ENCODE measurements around the gene BCAS3.

The BCAS3 gene

GRCh38 chr17:61372436-61372835, 694.8 kb downstream of the BCAS3 start:
- DNase-seq (ENCODE audit: low read depth in 1 of 2, low spot score in 1 of 2): no peak

DNA sequence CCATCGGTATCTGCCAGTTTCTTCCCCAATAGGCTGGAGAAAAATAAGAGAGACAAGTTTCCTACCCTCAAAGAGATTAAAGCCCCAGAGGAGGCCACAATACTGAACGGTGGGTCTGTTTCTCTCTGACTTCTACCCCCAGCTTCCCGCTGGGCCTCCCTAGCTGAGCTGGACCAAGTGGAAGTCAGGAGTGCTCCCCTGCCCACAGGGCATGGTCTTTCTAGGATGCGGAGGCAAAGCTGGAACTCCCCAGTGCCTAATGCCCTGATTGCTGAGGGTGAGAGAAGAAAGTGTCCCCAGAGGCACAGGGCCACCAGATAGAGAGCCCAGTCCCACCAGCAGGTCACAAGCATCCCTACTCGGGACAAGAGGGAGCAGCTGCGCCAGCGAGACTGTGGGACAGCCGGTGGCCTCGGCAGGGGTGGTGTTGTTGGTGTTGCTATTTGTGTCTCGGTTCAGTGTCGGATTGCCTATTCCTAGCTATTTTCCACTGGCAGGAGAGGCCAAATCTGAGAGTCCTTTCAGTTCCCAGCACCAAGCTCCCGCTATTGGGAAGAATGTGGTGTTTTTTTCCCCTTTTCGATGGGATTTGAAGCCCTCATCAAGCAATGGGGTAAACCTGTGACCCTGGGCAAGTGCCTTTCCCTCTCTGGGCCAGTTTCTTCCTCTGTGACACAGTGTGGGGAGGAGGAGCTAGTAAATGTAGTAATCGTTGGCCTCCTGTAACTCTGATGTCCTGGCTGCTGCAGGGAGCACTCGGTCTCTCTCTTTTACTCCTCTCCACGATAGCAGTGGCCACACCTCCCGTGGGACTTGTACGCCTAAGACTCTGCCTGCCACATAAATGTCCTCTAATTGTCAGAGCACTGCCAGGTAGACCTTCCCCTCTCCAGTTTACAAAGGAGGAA, 699.5 kb downstream of the BCAS3 start:
- DNase-seq (ENCODE audit: low read depth in 1 of 2, low spot score in 1 of 2): no peak

DNA sequence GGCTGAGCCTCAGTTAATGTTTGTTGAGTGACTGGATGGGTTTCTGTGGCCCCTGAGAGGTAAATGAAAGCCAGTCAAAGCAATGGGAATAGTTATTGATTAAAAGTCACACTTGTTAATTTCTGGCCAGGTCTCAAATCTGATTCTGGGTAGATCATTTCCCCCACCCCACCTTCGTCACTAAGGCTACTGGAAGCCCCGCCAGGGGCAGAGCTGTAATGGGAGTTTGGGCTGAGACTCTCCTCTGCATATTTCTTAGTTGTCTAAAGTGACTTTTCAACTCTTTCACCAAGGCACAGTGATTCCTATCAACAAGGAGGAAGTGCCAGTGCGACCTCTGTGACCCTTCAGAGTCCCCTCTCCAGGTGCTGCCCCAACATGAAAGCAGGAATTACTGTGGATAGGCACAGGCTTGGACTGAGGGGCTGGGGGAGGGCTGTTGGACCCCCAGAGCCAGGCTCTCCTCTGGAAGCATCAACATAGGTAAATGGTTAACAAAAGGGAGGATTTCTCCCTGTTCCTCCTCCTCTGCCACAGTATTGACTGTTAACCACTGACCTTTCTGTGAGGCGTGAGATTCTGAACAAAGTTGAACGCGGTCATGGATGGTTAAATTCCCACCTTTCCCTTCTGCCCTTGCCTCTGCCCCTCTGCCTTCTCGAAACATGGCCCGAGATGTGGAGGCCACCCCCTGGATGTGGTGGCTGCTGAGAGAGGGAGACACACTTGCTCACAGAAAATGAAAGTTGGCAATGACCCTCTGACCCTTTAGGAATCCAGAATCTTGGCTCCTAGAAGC, 701.2 kb downstream of the BCAS3 start:
- no peak for DNase-seq (ENCODE audit: low read depth in 1 of 2, low spot score in 1 of 2)

- DNase-seq (ENCODE audit: low read depth in 1 of 2, low spot score in 1 of 2): no peak
These were observed 702.0 kb downstream of the BCAS3 start for GRCh38 chr17:61379457-61380216.

DNA sequence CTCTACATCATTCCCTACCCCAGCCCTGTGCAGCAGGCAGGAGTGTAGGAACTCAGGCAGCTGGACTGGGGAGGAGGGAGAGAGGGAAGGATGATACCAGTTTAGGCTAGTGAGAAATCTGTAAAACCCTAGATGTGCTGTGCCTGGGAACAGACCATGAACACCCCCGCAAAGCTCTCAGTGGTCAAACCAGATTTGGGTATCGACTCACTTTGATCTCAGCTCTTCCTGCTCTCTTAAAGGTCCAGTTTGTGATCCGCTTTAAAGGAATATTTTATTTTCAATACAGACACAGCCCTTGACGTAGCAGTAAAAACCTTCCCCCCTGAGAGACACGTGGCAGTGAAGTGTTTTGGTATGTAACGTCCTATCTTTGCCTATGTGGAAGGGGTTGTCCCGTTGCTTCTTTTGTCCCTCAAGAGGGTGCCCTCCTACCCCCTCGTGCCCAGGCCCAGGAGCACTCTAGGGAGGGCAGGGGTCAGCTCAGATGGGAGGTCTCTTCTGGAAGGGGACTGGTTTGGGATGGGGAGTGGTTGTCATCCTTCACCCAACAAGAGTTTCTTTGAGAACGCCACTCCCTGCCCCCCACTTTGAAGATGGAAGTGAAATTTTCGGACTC, 702.7 kb downstream of the BCAS3 start:
- no peak for DNase-seq (ENCODE audit: low read depth in 1 of 2, low spot score in 1 of 2)

- DNase-seq (ENCODE audit: low read depth in 1 of 2, low spot score in 1 of 2): no peak
These were observed 703.3 kb downstream of the BCAS3 start for GRCh38 chr17:61380836-61381525.

GRCh38 chr17:61381537-61381936, 703.9 kb downstream of the BCAS3 start:
- DNase-seq (ENCODE audit: low read depth in 1 of 2, low spot score in 1 of 2): no peak

DNA sequence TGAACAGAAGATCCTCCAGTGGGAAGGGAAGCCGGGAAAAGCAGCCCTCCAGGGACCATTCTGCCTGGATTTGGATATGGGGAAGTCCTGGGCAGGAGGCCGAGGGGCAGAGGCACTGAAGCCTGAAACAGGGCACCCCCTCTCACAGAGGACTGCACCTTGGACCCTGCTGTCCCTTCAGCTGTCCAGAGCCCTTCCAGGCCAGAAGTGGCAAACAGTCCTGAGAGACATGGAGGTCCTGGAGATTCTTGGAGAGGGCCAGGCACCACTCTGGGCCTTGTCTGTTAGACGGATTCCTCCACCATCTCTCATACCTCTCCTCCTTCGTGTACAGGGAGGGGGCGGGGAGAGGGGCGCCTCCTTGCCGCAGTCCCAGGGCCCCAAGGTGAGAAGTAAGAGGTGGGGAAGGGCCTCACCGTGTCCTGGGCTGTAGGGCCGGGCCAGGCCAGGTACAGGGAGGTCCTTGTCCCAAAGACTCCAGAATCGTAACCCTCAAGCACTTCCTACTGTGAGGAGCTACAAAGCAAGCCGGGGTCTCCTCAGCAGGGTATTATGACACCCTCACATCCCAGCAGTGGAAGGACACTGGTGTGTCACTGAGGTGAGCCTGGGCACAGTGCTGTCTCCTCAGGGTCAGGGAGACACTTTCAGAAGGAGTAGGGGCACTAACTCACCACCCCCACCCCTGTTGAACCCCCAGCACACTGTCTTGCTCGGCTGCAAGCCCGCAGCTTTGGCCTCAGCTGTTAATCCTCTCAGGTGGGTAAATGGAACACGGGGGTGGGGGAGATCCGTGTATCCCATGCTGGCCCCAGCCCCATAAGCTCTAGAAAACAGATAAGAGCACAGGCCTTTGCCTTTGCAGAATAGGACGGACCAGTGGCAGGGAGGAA, 705.4 kb downstream of the BCAS3 start:
- DNase-seq (ENCODE audit: low read depth in 1 of 2, low spot score in 1 of 2): no peak

DNA sequence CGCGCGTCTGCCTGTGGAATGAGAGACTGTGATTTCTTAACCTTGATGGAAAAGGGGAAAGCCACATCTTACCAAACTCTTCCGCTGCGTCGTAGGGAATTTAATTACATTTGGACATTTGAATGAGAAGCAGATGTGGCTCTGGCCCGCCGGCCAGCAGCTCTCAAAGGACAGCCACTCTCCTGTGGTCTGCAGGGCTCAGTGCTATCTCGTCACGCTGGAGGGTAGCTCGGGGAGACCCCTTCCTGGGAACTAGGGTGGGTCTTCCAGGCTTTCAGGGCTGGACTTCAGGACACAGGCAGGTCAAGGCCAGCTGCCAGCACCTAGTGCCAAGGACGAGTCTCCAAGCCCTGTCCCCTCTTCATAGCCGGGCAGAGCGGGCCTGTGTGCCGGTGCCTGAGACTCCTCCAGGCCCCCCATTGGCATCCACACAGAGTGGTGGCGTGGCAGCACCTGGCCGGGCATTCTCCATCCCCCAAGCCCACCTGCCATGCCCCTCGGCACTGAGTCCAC, 706.1 kb downstream of the BCAS3 start:
- no peak for DNase-seq (ENCODE audit: low read depth in 1 of 2, low spot score in 1 of 2)

- DNase-seq (ENCODE audit: low read depth in 1 of 2, low spot score in 1 of 2): no peak
These were observed 706.7 kb downstream of the BCAS3 start for GRCh38 chr17:61384354-61384691.

DNA sequence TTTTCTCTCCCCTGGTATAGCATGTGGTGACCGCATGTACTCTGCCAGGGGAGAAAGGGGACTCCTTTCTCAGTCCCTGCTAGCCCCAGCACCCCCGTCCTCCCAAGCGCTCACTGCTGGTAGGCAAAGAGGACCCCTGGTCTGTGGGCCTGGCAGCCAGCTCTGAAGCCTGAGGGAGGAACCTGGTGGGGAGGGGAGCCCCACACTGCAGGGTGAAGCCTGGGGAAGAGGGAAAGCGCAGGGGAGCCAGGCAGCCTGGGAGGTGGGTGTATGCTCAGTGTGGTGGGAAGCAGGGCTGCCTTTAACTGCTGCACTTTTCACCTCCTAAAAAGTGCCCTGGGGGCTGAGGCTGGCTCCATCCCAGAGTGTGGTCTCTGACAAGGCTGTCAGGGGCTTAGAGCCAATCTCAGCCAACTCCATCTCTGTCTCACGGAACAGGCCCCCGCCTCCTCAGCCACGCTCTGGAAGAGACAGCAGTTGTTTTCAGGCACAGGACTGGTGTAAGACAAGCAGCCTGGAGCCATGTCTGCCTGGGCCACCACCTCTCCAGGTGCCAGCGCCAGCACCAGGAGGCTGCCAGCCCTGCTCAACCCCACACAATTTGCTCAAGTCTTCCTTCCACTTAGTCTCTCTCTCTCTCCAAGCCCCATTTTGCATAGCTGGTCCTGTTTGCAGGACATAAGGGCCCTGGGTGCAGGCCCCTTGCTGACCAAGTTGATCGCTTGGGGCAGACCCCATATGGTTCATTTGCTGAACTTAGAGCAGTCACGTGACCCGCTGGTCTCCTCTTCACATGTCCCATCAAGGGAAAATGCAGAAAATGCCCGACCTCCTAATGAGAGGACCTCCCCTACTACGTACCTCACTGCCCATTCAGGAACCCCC, 707.3 kb downstream of the BCAS3 start:
- no peak for DNase-seq (ENCODE audit: low read depth in 1 of 2, low spot score in 1 of 2)

DNA sequence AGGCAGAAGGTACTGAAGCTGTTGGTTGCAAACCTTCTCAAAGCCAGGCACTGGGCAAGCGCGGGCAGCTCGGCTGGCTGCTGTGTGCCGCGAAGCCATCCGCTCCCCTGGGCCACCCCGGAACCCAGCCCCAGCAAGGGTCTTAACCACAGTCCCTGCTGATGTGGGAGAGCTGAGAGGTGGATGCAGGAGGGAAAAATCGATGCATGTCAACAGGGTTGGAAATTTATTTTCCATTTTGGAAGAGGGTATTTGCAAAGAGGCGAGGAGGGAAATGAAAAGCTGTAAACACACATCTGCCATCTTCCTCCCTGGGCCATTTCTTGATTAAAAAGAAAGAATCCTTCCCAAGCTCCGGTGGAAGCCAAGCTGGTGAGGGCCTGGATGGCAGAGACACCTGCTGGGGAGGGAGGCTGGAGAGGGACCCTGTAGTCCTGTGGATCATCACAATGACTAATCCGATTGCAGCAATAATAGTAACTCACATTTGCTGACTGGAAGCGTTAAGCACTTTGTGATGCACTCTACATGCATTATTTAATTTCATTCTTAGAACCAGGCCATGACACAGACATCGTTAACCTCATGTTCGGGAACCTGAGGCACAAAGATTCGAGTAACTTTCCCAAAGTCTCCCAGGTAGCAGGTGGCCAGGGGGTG, 708.1 kb downstream of the BCAS3 start:
- DNase-seq (ENCODE audit: low read depth in 1 of 2, low spot score in 1 of 2): no peak

GRCh38 chr17:61386251-61386650, 708.6 kb downstream of the BCAS3 start:
- DNase-seq (ENCODE audit: low read depth in 1 of 2, low spot score in 1 of 2): no peak

- no peak for DNase-seq (ENCODE audit: low read depth in 1 of 2, low spot score in 1 of 2)
These were observed 709.4 kb downstream of the BCAS3 start for GRCh38 chr17:61387011-61387410.

DNA sequence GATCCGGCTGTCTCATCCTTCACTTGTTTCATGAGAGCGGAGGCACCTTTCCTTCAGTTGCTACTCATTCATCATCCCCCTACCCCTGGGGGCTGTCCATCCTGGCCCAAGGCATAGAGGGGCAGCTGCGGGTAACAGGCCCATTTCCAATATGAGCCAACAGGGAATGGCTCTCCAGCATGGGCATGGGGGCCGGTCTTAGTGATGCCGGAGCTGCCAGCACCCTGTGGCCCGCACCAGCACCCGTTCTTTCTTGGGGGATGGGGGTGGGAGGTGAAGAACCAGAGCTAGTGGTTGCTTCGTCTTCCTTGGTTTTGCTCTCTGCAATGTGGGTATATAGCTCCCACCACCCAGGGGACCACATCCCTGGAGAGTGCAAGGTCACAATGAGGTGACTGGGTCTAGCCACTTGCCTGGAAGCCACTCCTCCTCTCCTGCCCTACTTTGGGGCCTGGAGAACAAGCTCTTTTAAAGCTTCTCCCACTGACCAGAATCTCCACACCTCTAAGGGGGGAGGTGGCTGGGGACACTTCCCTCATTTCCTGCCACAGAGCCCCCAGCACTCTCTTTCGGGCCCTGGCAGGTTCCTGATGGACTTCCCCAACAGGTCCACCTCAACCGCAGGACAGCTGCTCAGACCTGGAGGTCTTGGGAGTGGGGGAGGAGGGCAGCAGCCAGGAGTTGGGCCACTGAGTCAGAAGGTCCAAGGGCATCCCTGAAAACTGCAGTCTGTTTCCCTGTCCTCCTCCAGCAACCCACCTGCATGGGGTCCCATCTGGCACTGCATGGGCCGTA, 710.1 kb downstream of the BCAS3 start:
- DNase-seq (ENCODE audit: low read depth in 1 of 2, low spot score in 1 of 2): no peak

- DNase-seq (ENCODE audit: low read depth in 1 of 2, low spot score in 1 of 2): no peak
These were observed 711.1 kb downstream of the BCAS3 start for GRCh38 chr17:61388561-61389356.

Data from activated T-helper 1 cell treated with anti-CD3 and anti-CD28 coated beads, Interleukin-2, amount 50 U/mL, for 16 hours (primary cell).